ENCODE results near the gene CHRNA5. TPM values are rescaled to one million over a fixed set of nuclear protein-coding genes. Genes with fewer than 3 reads are reported as not detected.

CHRNA5 gene
- total and polyA plus RNA-seq, 9 of the 15 experiments (the other 6 are each of a cell fraction or from before 2014, with no cell fraction given): 2.8 to 16.1 (median 11.4) TPM

DNA sequence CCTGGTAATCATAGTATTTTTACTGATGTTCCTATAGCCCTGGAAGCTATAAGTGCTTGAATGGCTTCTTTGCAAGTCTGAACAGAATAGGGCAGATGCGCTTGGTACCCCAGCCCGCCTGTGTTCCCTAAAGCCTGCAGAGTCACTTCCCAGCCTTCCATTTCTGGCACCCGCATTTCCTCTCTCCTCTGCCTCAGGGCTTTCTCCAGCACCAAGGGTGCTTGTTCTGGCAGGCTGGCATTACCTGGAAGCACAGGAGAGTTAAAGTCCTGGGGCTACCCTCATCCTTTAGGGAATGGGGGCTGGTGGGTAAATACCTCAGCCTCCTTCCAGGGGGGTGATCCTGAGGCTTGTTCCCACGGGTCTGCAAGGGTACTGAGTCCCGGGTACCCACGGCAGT is 62.9 kb downstream of the CHRNA5 start:
- Histone ChIP-seq H4K20me1 (replicated peaks; ENCODE audit: control insufficient read depth, insufficient read depth, low read length) (peaks cover 5% of the 10 kb centered on the region; the same call in 1 of the 2 replicates), H3K4me1 (replicated peaks in 1 of 2; ENCODE audit: control insufficient read depth in 2 of 2, insufficient read depth in 2 of 2, low read length in 2 of 2) (no peaks in the 10 kb centered on the region), H3K79me2 (ENCODE audit: control insufficient read depth, insufficient read depth, low read length) (no peaks in the 10 kb centered on the region), H3K9ac (ENCODE audit: insufficient read depth in 1 of 2, low read depth in 2 of 2, low read length in 2 of 2) (no peak overlapping the region), H3K4me2 (ENCODE audit: insufficient read depth, low read length) (no peak overlapping the region), H3K9me1 (ENCODE audit: control insufficient read depth, insufficient read depth, low read length) (no peaks in the 10 kb centered on the region), H2AFZ (ENCODE audit: low read depth, low read length) (no peak overlapping the region), H3K4me3 (no peak overlapping the region), H3K27ac (ENCODE audit: extremely low read depth, low read depth, low read length) (no peak overlapping the region), H3K36me3 (ENCODE audit: control insufficient read depth, insufficient read depth, low read length) (no peaks in the 10 kb centered on the region), H3K9me3 (replicated peaks; ENCODE audit: control insufficient read depth, insufficient read depth, low read depth, low read length) (no peaks in the 10 kb centered on the region), H3K27me3 (ENCODE audit: control insufficient read depth in 2 of 2, insufficient read depth in 2 of 2, low read length in 2 of 2) (peaks cover 41 to 66% of the 10 kb centered on the region in 2 experiments)
- no TSS peak for BruUV-seq (replicated peaks)
- ATAC-seq: no peak
- ChIA-PET CTCF (ENCODE audit: low intra/inter-chr PET ratio) (interaction anchor here (0.6 kb wide), 1 partner anchor 1692 kb away, joined by 3 read pairs; no protein-coding TSS in a partner anchor), POLR2A (no interaction called here)
- intact Hi-C loops (cut with micrococcal nuclease) (no loop called here), in situ Hi-C loops (cut with MboI) (no loop called here)
- DNase-seq (ENCODE audit: extremely low read depth in 1 of 4, low spot score in 3 of 4): no peak
- WGBS (ENCODE audit: insufficient coverage, low coverage, missing lambda C conversion rate): 0% methylated on average over 6 of the region's 6 CpGs
- no peak for FAIRE-seq
- TF ChIP-seq XRCC4 (IDR thresholded peaks at IDR 0.05; ENCODE audit: extremely low read depth, insufficient read depth, insufficient read length) (no peak), SREBF2 (CRISPR knock-in tag; IDR thresholded peaks at IDR 0.05) (no peak), ATF2 (CRISPR knock-in tag; IDR thresholded peaks at IDR 0.05) (no peak), RAD21 (CRISPR knock-in tag; conservative IDR thresholded peaks at IDR 0.05 in 1 of 2, IDR thresholded peaks at IDR 0.05 in 1 of 2) (no peak), ZNF512 (tag; IDR thresholded peaks at IDR 0.05) (no peak), BRF1 (IDR thresholded peaks at IDR 0.05; ENCODE audit: borderline replicate concordance, extremely low read depth, insufficient read length) (no peak), YY1 (IDR thresholded peaks at IDR 0.05; ENCODE audit: borderline replicate concordance in 1 of 3, control insufficient read depth in 1 of 3, extremely low read depth in 1 of 3, insufficient read depth in 3 of 3, insufficient read length in 1 of 3, insufficient replicate concordance in 2 of 3, low read depth in 1 of 3, low read length in 2 of 3) (no peak), MLLT1 (IDR thresholded peaks at IDR 0.05) (no peak), ZNF518B (CRISPR knock-in tag; IDR thresholded peaks at IDR 0.05) (no peak), HNRNPLL (IDR thresholded peaks at IDR 0.05; ENCODE audit: low read depth, low read length, poor library complexity, severe bottlenecking) (no peak)
- TF ChIP-seq, protein P1, sequence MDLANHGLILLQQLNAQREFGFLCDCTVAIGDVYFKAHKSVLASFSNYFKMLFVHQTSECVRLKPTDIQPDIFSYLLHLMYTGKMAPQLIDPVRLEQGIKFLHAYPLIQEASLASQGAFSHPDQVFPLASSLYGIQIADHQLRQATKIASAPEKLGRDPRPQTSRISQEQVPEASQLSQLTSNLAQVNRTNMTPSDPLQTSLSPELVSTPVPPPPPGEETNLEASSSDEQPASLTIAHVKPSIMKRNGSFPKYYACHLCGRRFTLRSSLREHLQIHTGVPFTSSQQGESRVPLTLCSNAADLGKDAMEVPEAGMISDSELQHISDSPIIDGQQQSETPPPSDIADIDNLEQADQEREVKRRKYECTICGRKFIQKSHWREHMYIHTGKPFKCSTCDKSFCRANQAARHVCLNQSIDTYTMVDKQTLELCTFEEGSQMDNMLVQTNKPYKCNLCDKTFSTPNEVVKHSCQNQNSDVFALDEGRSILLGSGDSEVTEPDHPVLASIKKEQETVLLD (IDR thresholded peaks at IDR 0.05): no peak

Measured in K562 (cell line).